ENCODE data around the gene FOXC1.
A peak's percentile ranks its signal among the peaks of the same experiment; 100 is the strongest.

The FOXC1 gene

GRCh38 chr6:1607516-1608221 lies 2.0 kb upstream of the FOXC1 start:
- Histone ChIP-seq H3K36me3 (ENCODE audit: control insufficient read depth in 4 of 4, insufficient read depth in 4 of 4, low read length in 3 of 4) (no peaks in the 10 kb centered on the region), H3K27ac (ENCODE audit: insufficient read depth in 1 of 2, low read depth in 1 of 2, low read length in 2 of 2, poor library complexity in 1 of 2, severe bottlenecking in 2 of 2) (no peak overlapping the region), H3K4me1 (ENCODE audit: control extremely low read depth in 1 of 4, control insufficient read depth in 4 of 4, insufficient read depth in 4 of 4, low read length in 3 of 4) (peaks cover 0 to 70% (median 58%) of the 10 kb centered on the region in 4 experiments), H3K27me3 (replicated peaks in 2 of 5; ENCODE audit: control insufficient read depth in 4 of 5, insufficient read depth in 5 of 5, low read length in 4 of 5) (peaks cover 7 to 95% (median 65%) of the 10 kb centered on the region in 5 experiments), H3K4me3 (ENCODE audit: control insufficient read depth in 1 of 7, extremely low read depth in 1 of 7, insufficient read depth in 4 of 7, low read depth in 2 of 7, low read length in 6 of 7) (peak overlapping the region in 4 of 7 experiments; percentile 24 to 50 (median 36)), H3K9me3 (ENCODE audit: control extremely low read depth in 1 of 5, control insufficient read depth in 4 of 5, insufficient read depth in 2 of 5, low read depth in 1 of 5, low read length in 4 of 5) (no peaks in the 10 kb centered on the region)
- 4% methylated on average over 26 of the region's 32 CpGs for WGBS (ENCODE audit: insufficient coverage)
- CTCF ChIA-PET: interaction anchor here (0.8 to 2.3 kb wide), 13 partner anchors 9 to 1143 kb away, joined by 3 to 9 read pairs (median 4); partner anchors contain the start of gene MYLK4
- DNase-seq: peak in 2 of 3 donors; percentile 49 to 54
- POLR2A ChIA-PET: no interaction called here

GRCh38 chr6:1608222-1609040 lies 1.3 kb upstream of the FOXC1 start:
- WGBS (ENCODE audit: insufficient coverage): 7% methylated on average over 57 of the region's 59 CpGs
- ChIA-PET POLR2A (interaction anchor here (0.6 kb wide), 1 partner anchor 22 kb away, joined by 3 read pairs; no protein-coding TSS in a partner anchor), CTCF (interaction anchor here (0.9 to 2.3 kb wide), 6 partner anchors 12 to 1142 kb away, joined by 3 to 9 read pairs (median 3); partner anchors contain the start of gene MYLK4)
- DNase-seq: peak in 1 of 3 donors; percentile 20
- H3K4me3 ChIP-seq (ENCODE audit: control insufficient read depth in 1 of 7, extremely low read depth in 1 of 7, insufficient read depth in 4 of 7, low read depth in 2 of 7, low read length in 6 of 7): no peak overlapping the region
- no peaks in the 10 kb centered on the region for H3K9me3 ChIP-seq (ENCODE audit: control extremely low read depth in 1 of 5, control insufficient read depth in 4 of 5, insufficient read depth in 2 of 5, low read depth in 1 of 5, low read length in 4 of 5)
- H3K27ac ChIP-seq (ENCODE audit: insufficient read depth in 1 of 2, low read depth in 1 of 2, low read length in 2 of 2, poor library complexity in 1 of 2, severe bottlenecking in 2 of 2): no peak overlapping the region
- H3K4me1 ChIP-seq (ENCODE audit: control extremely low read depth in 1 of 4, control insufficient read depth in 4 of 4, insufficient read depth in 4 of 4, low read length in 3 of 4): peaks cover 0 to 70% (median 58%) of the 10 kb centered on the region in 4 experiments
- peaks cover 11 to 95% (median 61%) of the 10 kb centered on the region in 5 experiments for H3K27me3 ChIP-seq (replicated peaks in 2 of 5; ENCODE audit: control insufficient read depth in 4 of 5, insufficient read depth in 5 of 5, low read length in 4 of 5)
- no peaks in the 10 kb centered on the region for H3K36me3 ChIP-seq (ENCODE audit: control insufficient read depth in 4 of 4, insufficient read depth in 4 of 4, low read length in 3 of 4)

DNA sequence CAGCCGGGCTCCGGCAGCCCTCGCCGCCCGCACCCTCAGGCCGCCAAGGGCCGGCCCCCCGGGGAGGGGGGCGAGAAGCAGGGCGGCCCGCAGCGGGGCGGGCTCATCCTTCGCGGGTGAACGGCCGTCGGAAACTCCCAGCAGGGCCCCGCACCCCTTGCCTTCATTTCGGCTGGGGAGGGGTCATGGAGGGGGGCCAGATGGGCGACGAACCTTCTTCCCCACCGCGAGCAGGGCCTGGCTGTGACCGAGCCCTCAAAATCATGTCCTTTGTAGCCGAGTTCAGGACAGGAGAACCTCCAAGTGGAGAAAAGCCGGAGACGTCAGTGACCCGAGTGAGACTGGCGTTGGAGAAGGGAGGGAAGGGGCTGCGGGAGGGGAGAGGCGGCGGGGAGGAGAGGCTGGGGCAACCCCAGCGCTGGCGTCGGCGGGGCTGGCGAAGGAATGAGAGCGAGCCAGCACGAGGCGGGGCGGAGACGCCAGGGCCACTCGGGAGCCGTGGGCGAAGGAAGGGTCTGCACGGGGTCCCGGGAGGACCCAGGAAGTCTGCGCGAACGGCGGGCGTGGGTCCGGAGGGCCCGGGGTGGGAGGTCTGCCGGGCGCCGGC lies 571 bp upstream of the FOXC1 start:
- Histone ChIP-seq H3K9me3 (ENCODE audit: control extremely low read depth in 1 of 5, control insufficient read depth in 4 of 5, insufficient read depth in 2 of 5, low read depth in 1 of 5, low read length in 4 of 5) (no peaks in the 10 kb centered on the region), H3K27me3 (replicated peaks in 2 of 5; ENCODE audit: control insufficient read depth in 4 of 5, insufficient read depth in 5 of 5, low read length in 4 of 5) (peaks cover 12 to 95% (median 58%) of the 10 kb centered on the region in 5 experiments), H3K4me1 (ENCODE audit: control extremely low read depth in 1 of 4, control insufficient read depth in 4 of 4, insufficient read depth in 4 of 4, low read length in 3 of 4) (peaks cover 0 to 72% (median 59%) of the 10 kb centered on the region in 4 experiments), H3K4me3 (ENCODE audit: control insufficient read depth in 1 of 7, extremely low read depth in 1 of 7, insufficient read depth in 4 of 7, low read depth in 2 of 7, low read length in 6 of 7) (peak overlapping the region in 6 of 7 experiments; percentile 6 to 75 (median 50)), H3K27ac (ENCODE audit: insufficient read depth in 1 of 2, low read depth in 1 of 2, low read length in 2 of 2, poor library complexity in 1 of 2, severe bottlenecking in 2 of 2) (no peak overlapping the region), H3K36me3 (ENCODE audit: control insufficient read depth in 4 of 4, insufficient read depth in 4 of 4, low read length in 3 of 4) (no peaks in the 10 kb centered on the region)
- 3% methylated on average over 41 of the region's 58 CpGs for WGBS (ENCODE audit: insufficient coverage)
- DNase-seq: peak in 2 of 3 donors; percentile 36 to 54
- POLR2A ChIA-PET: interaction anchor here (0.6 kb wide), 1 partner anchor 22 kb away, joined by 3 read pairs; no protein-coding TSS in a partner anchor
- CTCF ChIA-PET: interaction anchor here (2.3 kb wide), 1 partner anchor 495 kb away, joined by 8 read pairs; no protein-coding TSS in a partner anchor

DNA sequence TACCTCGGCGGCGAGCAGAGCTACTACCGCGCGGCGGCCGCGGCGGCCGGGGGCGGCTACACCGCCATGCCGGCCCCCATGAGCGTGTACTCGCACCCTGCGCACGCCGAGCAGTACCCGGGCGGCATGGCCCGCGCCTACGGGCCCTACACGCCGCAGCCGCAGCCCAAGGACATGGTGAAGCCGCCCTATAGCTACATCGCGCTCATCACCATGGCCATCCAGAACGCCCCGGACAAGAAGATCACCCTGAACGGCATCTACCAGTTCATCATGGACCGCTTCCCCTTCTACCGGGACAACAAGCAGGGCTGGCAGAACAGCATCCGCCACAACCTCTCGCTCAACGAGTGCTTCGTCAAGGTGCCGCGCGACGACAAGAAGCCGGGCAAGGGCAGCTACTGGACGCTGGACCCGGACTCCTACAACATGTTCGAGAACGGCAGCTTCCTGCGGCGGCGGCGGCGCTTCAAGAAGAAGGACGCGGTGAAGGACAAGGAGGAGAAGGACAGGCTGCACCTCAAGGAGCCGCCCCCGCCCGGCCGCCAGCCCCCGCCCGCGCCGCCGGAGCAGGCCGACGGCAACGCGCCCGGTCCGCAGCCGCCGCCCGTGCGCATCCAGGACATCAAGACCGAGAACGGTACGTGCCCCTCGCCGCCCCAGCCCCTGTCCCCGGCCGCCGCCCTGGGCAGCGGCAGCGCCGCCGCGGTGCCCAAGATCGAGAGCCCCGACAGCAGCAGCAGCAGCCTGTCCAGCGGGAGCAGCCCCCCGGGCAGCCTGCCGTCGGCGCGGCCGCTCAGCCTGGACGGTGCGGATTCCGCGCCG lies 994 bp downstream of the FOXC1 start:
- peak overlapping the region in 6 of 7 experiments; percentile 7 to 75 (median 50) for H3K4me3 ChIP-seq (ENCODE audit: control insufficient read depth in 1 of 7, extremely low read depth in 1 of 7, insufficient read depth in 4 of 7, low read depth in 2 of 7, low read length in 6 of 7)
- peaks cover 12 to 95% (median 57%) of the 10 kb centered on the region in 5 experiments for H3K27me3 ChIP-seq (replicated peaks in 2 of 5; ENCODE audit: control insufficient read depth in 4 of 5, insufficient read depth in 5 of 5, low read length in 4 of 5)
- peak in 2 of 3 donors; percentile 54 to 63 for DNase-seq
- ChIA-PET POLR2A (interaction anchor here (1.3 kb wide), 1 partner anchor 14 kb away, joined by 3 read pairs; no protein-coding TSS in a partner anchor), CTCF (interaction anchor here (0.5 to 3.4 kb wide), 3 partner anchors 12 to 889 kb away, joined by 3 to 23 read pairs (median 15); no protein-coding TSS in a partner anchor)
- H3K36me3 ChIP-seq (ENCODE audit: control insufficient read depth in 4 of 4, insufficient read depth in 4 of 4, low read length in 3 of 4): no peaks in the 10 kb centered on the region
- WGBS (ENCODE audit: insufficient coverage): 4% methylated on average over 81 of the region's 101 CpGs
- H3K27ac ChIP-seq (ENCODE audit: insufficient read depth in 1 of 2, low read depth in 1 of 2, low read length in 2 of 2, poor library complexity in 1 of 2, severe bottlenecking in 2 of 2): no peak overlapping the region
- H3K4me1 ChIP-seq (ENCODE audit: control extremely low read depth in 1 of 4, control insufficient read depth in 4 of 4, insufficient read depth in 4 of 4, low read length in 3 of 4): peaks cover 0 to 65% (median 55%) of the 10 kb centered on the region in 4 experiments
- no peaks in the 10 kb centered on the region for H3K9me3 ChIP-seq (ENCODE audit: control extremely low read depth in 1 of 5, control insufficient read depth in 4 of 5, insufficient read depth in 2 of 5, low read depth in 1 of 5, low read length in 4 of 5)

GRCh38 chr6:1611322-1611571 lies 1.5 kb downstream of the FOXC1 start:
- Histone ChIP-seq H3K36me3 (ENCODE audit: control insufficient read depth in 4 of 4, insufficient read depth in 4 of 4, low read length in 3 of 4) (no peaks in the 10 kb centered on the region), H3K9me3 (ENCODE audit: control extremely low read depth in 1 of 5, control insufficient read depth in 4 of 5, insufficient read depth in 2 of 5, low read depth in 1 of 5, low read length in 4 of 5) (no peaks in the 10 kb centered on the region), H3K4me1 (ENCODE audit: control extremely low read depth in 1 of 4, control insufficient read depth in 4 of 4, insufficient read depth in 4 of 4, low read length in 3 of 4) (peaks cover 0 to 64% (median 53%) of the 10 kb centered on the region in 4 experiments), H3K27ac (ENCODE audit: insufficient read depth in 1 of 2, low read depth in 1 of 2, low read length in 2 of 2, poor library complexity in 1 of 2, severe bottlenecking in 2 of 2) (no peak overlapping the region), H3K4me3 (ENCODE audit: control insufficient read depth in 1 of 7, extremely low read depth in 1 of 7, insufficient read depth in 4 of 7, low read depth in 2 of 7, low read length in 6 of 7) (peak overlapping the region in 3 of 7 experiments; percentile 7 to 72 (median 32)), H3K27me3 (replicated peaks in 2 of 5; ENCODE audit: control insufficient read depth in 4 of 5, insufficient read depth in 5 of 5, low read length in 4 of 5) (peaks cover 12 to 95% (median 55%) of the 10 kb centered on the region in 5 experiments)
- WGBS (ENCODE audit: insufficient coverage): 3% methylated on average over 37 of the region's 38 CpGs
- DNase-seq: peak in 2 of 3 donors; percentile 31 to 38
- ChIA-PET CTCF (interaction anchor here (0.5 to 3.4 kb wide), 4 partner anchors 9 to 890 kb away, joined by 3 to 23 read pairs (median 10); no protein-coding TSS in a partner anchor), POLR2A (interaction anchor here (1.3 kb wide), 1 partner anchor 14 kb away, joined by 3 read pairs; no protein-coding TSS in a partner anchor)

Data from common myeloid progenitor, CD34-positive (primary cell).